ENCODE measurements around the gene EVI5.

- no peak for TF ChIP-seq CTCF (IDR thresholded peaks at IDR 0.05)
- no peak for TF ChIP-seq EP300 (IDR thresholded peaks at IDR 0.05)
- TF ChIP-seq MAX (IDR thresholded peaks at IDR 0.05): no peak
- no peak for TF ChIP-seq POLR2A (IDR thresholded peaks at IDR 0.05; ENCODE audit: low read length)
These were observed 248.5 kb downstream of the EVI5 start for GRCh38 chr1:92536211-92536979.
